ENCODE measurements around the gene ARHGAP6.

The ARHGAP6 gene

GRCh38 chrX:11419102-11419501, 246.6 kb downstream of the ARHGAP6 start:
- no peak for DNase-seq (ENCODE audit: low read depth)
- TF ChIP-seq, protein P1, sequence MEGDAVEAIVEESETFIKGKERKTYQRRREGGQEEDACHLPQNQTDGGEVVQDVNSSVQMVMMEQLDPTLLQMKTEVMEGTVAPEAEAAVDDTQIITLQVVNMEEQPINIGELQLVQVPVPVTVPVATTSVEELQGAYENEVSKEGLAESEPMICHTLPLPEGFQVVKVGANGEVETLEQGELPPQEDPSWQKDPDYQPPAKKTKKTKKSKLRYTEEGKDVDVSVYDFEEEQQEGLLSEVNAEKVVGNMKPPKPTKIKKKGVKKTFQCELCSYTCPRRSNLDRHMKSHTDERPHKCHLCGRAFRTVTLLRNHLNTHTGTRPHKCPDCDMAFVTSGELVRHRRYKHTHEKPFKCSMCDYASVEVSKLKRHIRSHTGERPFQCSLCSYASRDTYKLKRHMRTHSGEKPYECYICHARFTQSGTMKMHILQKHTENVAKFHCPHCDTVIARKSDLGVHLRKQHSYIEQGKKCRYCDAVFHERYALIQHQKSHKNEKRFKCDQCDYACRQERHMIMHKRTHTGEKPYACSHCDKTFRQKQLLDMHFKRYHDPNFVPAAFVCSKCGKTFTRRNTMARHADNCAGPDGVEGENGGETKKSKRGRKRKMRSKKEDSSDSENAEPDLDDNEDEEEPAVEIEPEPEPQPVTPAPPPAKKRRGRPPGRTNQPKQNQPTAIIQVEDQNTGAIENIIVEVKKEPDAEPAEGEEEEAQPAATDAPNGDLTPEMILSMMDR (conservative IDR thresholded peaks at IDR 0.05; ENCODE audit: low read depth, low read length), result no peak
- H3K4me3 ChIP-seq (ENCODE audit: low read depth, low read length), result no peak overlapping the region

GRCh38 chrX:11416600-11416999, 249.1 kb downstream of the ARHGAP6 start:
- TF ChIP-seq, protein P1 (conservative IDR thresholded peaks at IDR 0.05; ENCODE audit: low read depth, low read length), result no peak
- DNase-seq (ENCODE audit: low read depth), result no peak
- H3K4me3 ChIP-seq (ENCODE audit: low read depth, low read length), result no peak overlapping the region

DNA sequence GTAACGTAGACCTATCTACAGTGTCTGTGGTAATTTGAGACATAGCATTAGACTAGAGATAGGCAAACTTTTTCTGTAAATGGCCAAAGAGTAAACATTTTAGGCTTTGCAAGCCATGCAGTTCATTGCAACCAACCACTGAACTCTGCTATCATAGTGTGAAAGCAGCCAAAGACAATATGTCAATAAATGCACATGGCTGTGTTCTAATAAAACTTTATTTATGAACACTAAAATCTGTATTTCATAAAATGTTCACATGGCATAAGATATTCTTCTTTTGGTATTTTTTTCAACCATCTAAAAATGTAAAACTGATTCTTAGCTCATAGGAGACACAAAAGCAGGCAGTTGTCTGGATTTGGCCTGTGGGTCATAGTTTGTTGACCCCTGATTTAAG, 251.6 kb downstream of the ARHGAP6 start:
- TF ChIP-seq, protein P1 (conservative IDR thresholded peaks at IDR 0.05; ENCODE audit: low read depth, low read length), result no peak
- DNase-seq (ENCODE audit: low read depth), result no peak
- H3K4me3 ChIP-seq (ENCODE audit: low read depth, low read length), result no peak overlapping the region

DNA sequence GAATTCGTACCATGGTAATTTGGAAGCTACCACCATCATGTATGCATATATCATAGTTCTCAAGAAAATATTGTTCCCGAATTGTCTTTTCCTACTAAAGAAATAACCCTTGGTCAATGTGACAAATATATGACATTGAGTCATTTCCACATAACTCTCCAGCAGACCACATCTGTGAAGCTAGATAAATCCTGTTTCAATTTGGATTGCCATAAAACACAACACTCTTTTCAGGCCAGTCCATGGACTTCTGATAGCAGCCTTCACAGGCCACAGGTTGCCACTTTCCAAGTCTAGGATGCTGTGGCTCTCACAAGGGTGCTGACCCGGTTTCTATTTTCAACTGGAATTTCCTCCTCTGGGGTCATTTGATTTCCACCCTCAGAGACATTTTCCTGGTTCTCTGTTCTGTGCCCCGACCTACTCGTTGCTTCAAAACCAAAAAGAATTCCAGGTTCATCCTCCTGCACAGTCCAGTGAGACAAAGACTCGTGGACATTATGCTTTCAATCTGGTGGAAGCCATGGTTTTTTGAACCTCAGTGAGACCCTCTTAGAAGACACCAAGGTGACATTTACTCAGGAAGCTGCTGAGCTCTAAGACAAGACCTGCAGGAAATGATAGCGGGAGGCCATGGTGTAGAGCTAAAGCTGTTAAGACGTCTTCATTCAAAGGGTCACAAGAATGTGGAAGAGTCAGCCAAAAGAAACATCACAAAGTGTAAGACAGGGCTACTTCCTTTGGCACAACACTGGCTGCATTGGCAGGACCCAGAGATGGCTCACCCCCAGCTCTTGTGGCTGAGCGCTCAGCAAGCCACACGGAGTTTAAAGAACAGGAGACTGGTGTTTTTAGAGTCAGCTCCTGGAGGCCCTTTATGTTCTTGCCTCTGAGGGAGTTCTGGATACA, 252.8 kb downstream of the ARHGAP6 start:
- peak; percentile 49 for DNase-seq (ENCODE audit: low read depth)
- H3K4me3 ChIP-seq (ENCODE audit: low read depth, low read length), result no peak overlapping the region
- TF ChIP-seq, protein P1 (conservative IDR thresholded peaks at IDR 0.05; ENCODE audit: low read depth, low read length), result no peak

DNA sequence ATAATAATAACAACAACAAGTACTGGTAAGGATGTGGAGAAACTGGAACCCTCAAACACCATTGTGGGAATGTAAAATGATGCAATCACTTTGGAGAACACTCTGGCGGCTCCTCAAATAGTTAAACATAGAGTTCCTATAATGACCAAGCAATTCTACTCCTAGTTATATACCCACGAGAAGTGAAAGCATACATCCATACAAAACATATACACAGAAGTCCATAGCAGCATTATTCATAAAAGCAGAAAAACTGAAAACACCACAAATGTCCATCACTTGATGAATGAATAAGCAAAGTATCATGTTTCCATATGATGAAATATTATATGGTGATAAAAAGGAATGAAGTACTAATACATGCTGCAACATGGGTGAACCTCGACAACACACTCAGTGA, 255.8 kb downstream of the ARHGAP6 start:
- TF ChIP-seq, protein P1 (conservative IDR thresholded peaks at IDR 0.05; ENCODE audit: low read depth, low read length), result no peak

GRCh38 chrX:11408783-11409182, 256.9 kb downstream of the ARHGAP6 start:
- TF ChIP-seq, protein P1 (conservative IDR thresholded peaks at IDR 0.05; ENCODE audit: low read depth, low read length), result no peak
- no peak overlapping the region for H3K4me3 ChIP-seq (ENCODE audit: low read depth, low read length)
- DNase-seq (ENCODE audit: low read depth), result no peak

More for the DNA sequence above, 255.8 kb downstream of the ARHGAP6 start:
- no peak for DNase-seq (ENCODE audit: low read depth)
- no peak overlapping the region for H3K4me3 ChIP-seq (ENCODE audit: low read depth, low read length)

DNA sequence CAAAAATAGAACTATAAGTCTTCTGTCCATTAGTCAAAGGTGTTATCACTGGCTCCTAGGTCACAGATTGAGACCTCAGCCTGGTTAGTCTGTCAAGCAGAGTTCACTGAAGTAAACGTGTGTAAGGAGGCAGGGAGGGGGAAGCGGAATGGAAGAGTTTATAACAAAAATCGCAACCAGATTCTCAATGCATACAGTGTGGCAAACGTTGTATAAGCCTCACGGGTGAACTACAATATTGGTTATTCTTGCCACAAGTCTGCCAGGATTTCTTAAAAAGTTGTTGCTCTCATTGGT, 257.7 kb downstream of the ARHGAP6 start:
- TF ChIP-seq, protein P1 (conservative IDR thresholded peaks at IDR 0.05; ENCODE audit: low read depth, low read length), result no peak
- no peak overlapping the region for H3K4me3 ChIP-seq (ENCODE audit: low read depth, low read length)
- DNase-seq (ENCODE audit: low read depth), result no peak

All from choroid plexus epithelial cell (primary cell).